SK-N-SH treated with all-trans-retinoic acid at 6 μM for 48 hours (cell line): ENCODE data around the gene FAM174A.

Experiments
- ATAC-seq: fragments of 200-7000 bp; cut with Tn5 transposase; 3 replicates; pipeline ENCODE4 v1.9.1; 2020; ENCODE audit warnings: mild to moderate bottlenecking, moderate library complexity
- ARNTL ChIP-seq: fragments of 450-650 bp; formaldehyde crosslinking; IDR thresholded peaks from 2 replicates; pipeline ENCODE4 v1.5.0; 2020; ENCODE audit warnings: low read depth, mild to moderate bottlenecking, moderate library complexity, borderline replicate concordance
- BACH2 ChIP-seq: fragments of 250-450 bp; sonication (Bioruptor Pico); IDR thresholded peaks from 2 replicates; pipeline ENCODE4 v1.9.0; 2021; ENCODE audit warnings: mild to moderate bottlenecking, borderline replicate concordance
- CSDC2 ChIP-seq: fragments of 250-450 bp; sonication (Bioruptor Pico); IDR thresholded peaks from 2 replicates; pipeline ENCODE4 v1.5.0; 2020; ENCODE audit warnings: mild to moderate bottlenecking, moderate library complexity
- ESRRG ChIP-seq: fragments of 250-450 bp; sonication (Bioruptor Pico); IDR thresholded peaks from 2 replicates; pipeline ENCODE4 v1.6.1; 2021; ENCODE audit warnings: mild to moderate bottlenecking
- GLIS3 ChIP-seq: fragments of 250-450 bp; sonication (Bioruptor Pico); IDR thresholded peaks from 2 replicates; pipeline ENCODE4 v1.5.0; 2020; ENCODE audit warnings: mild to moderate bottlenecking, moderate library complexity
- OSR1 ChIP-seq: fragments of 250-450 bp; sonication (Bioruptor Pico); IDR thresholded peaks from 2 replicates; pipeline ENCODE4 v1.8.0; 2022; ENCODE audit warnings: moderate library complexity, mild to moderate bottlenecking, inconsistent platforms
- PATZ1 ChIP-seq: fragments of 250-450 bp; sonication (Bioruptor Pico); IDR thresholded peaks from 2 replicates; pipeline ENCODE4 v1.8.0; 2020; ENCODE audit warnings: mild to moderate bottlenecking, moderate library complexity, borderline replicate concordance
- SNAI2 ChIP-seq: fragments of 250-450 bp; sonication (Bioruptor Pico); IDR thresholded peaks from 2 replicates; pipeline ENCODE4 v1.5.0; 2020; ENCODE audit warnings: mild to moderate bottlenecking, moderate library complexity
- TCF4 ChIP-seq: fragments of 250-450 bp; sonication (Bioruptor Pico); IDR thresholded peaks from 2 replicates; pipeline ENCODE4 v1.8.0; 2021; ENCODE audit warnings: mild to moderate bottlenecking, moderate library complexity, borderline replicate concordance
- TOX ChIP-seq: fragments of 250-450 bp; sonication (Bioruptor Pico); IDR thresholded peaks from 2 replicates; pipeline ENCODE4 v1.8.0; 2021; ENCODE audit warnings: mild to moderate bottlenecking, moderate library complexity, borderline replicate concordance
- TSHZ2 ChIP-seq: fragments of 250-450 bp; sonication (Bioruptor Pico); IDR thresholded peaks from 2 replicates; pipeline ENCODE4 v1.5.0; 2020; ENCODE audit warnings: mild to moderate bottlenecking, moderate library complexity
- ZC3H10 ChIP-seq: fragments of 250-450 bp; sonication (Bioruptor Pico); IDR thresholded peaks from 2 replicates; pipeline ENCODE4 v1.5.1; 2021; ENCODE audit warnings: mild to moderate bottlenecking, moderate library complexity
- ZFP3 ChIP-seq: fragments of 250-450 bp; sonication (Bioruptor Pico); IDR thresholded peaks from 2 replicates; pipeline ENCODE4 v1.5.0; 2020; ENCODE audit warnings: mild to moderate bottlenecking, moderate library complexity
- ZFP30 ChIP-seq: fragments of 450-650 bp; formaldehyde crosslinking; IDR thresholded peaks from 2 replicates; pipeline ENCODE4 v1.5.0; 2022; ENCODE audit warnings: mild to moderate bottlenecking, moderate library complexity
- ZNF565 ChIP-seq: fragments of 450-650 bp; formaldehyde crosslinking; conservative IDR thresholded peaks from 2 replicates; pipeline ENCODE4 v1.5.0; 2020; ENCODE audit warnings: low read depth, mild to moderate bottlenecking, moderate library complexity
- ZNF70 ChIP-seq: fragments of 450-650 bp; formaldehyde crosslinking; IDR thresholded peaks from 2 replicates; pipeline ENCODE4 v1.5.0; 2020; ENCODE audit warnings: mild to moderate bottlenecking, moderate library complexity
- TF ChIP-seq, protein P1 (sequence below): fragments of 250-450 bp; sonication (Bioruptor Pico); IDR thresholded peaks from 2 replicates; pipeline ENCODE4 v1.5.1; 2021; ENCODE audit warnings: mild to moderate bottlenecking, moderate library complexity
- TF ChIP-seq, protein P2 (sequence below): fragments of 250-450 bp; sonication (Bioruptor Pico); IDR thresholded peaks from 2 replicates; pipeline ENCODE4 v1.8.0; 2021; ENCODE audit warnings: low read depth, mild to moderate bottlenecking, moderate library complexity, borderline replicate concordance

The FAM174A gene

GRCh38 chr5:100517301-100517974 lies 17.7 kb upstream of the FAM174A start:
- TF ChIP-seq PATZ1 (CRISPR knock-in tag), result no peak
- no peak for TF ChIP-seq ZFP3 (CRISPR knock-in tag)
- TF ChIP-seq SNAI2 (CRISPR knock-in tag), result no peak
- no peak for TF ChIP-seq GLIS3 (CRISPR knock-in tag)
- TF ChIP-seq TCF4, result no peak
- TF ChIP-seq ZNF70 (CRISPR knock-in tag), result no peak
- no peak for TF ChIP-seq ZNF565 (CRISPR knock-in tag)
- TF ChIP-seq, protein P1, sequence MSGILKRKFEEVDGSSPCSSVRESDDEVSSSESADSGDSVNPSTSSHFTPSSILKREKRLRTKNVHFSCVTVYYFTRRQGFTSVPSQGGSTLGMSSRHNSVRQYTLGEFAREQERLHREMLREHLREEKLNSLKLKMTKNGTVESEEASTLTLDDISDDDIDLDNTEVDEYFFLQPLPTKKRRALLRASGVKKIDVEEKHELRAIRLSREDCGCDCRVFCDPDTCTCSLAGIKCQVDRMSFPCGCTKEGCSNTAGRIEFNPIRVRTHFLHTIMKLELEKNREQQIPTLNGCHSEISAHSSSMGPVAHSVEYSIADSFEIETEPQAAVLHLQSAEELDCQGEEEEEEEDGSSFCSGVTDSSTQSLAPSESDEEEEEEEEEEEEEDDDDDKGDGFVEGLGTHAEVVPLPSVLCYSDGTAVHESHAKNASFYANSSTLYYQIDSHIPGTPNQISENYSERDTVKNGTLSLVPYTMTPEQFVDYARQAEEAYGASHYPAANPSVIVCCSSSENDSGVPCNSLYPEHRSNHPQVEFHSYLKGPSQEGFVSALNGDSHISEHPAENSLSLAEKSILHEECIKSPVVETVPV (CRISPR knock-in tag), result no peak
- TF ChIP-seq ESRRG (CRISPR knock-in tag), result no peak
- TF ChIP-seq, protein P2, sequence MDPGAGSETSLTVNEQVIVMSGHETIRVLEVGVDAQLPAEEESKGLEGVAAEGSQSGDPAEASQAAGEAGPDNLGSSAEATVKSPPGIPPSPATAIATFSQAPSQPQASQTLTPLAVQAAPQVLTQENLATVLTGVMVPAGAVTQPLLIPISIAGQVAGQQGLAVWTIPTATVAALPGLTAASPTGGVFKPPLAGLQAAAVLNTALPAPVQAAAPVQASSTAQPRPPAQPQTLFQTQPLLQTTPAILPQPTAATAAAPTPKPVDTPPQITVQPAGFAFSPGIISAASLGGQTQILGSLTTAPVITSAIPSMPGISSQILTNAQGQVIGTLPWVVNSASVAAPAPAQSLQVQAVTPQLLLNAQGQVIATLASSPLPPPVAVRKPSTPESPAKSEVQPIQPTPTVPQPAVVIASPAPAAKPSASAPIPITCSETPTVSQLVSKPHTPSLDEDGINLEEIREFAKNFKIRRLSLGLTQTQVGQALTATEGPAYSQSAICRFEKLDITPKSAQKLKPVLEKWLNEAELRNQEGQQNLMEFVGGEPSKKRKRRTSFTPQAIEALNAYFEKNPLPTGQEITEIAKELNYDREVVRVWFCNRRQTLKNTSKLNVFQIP (CRISPR knock-in tag), result no peak
- TF ChIP-seq CSDC2 (CRISPR knock-in tag), result no peak
- TF ChIP-seq TSHZ2 (CRISPR knock-in tag), result no peak
- TF ChIP-seq ARNTL (CRISPR knock-in tag), result no peak
- no peak for ATAC-seq

DNA sequence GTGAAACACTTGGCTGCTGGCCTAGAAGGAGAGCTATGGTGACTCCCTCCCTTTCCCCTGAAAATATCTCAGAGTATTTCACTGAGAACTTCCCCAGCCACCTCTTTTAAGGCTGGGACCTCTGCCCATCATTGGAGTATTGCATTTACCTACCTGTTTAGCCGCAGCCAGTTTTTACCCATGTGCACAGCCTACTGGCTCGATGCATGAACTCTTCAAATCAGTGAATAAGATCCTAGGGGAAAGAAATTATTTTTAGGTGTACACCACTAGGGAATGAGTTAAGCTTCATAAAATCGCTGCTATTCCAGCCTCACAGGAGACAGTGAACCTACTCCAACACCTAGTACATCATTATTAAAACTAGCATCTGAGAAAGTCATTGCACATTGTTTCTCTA lies 16.8 kb upstream of the FAM174A start:
- TF ChIP-seq BACH2 (CRISPR knock-in tag) (no peak), ZFP30 (no peak), TOX (no peak), ZFP3 (CRISPR knock-in tag) (no peak), TSHZ2 (CRISPR knock-in tag) (no peak), OSR1 (CRISPR knock-in tag) (no peak), SNAI2 (CRISPR knock-in tag) (no peak), CSDC2 (CRISPR knock-in tag) (no peak), ZC3H10 (CRISPR knock-in tag) (no peak), ARNTL (CRISPR knock-in tag) (no peak)
- TF ChIP-seq, protein P2 (CRISPR knock-in tag), result no peak
- TF ChIP-seq, all 23 proteins: peak for 0
- no peak for ATAC-seq
